Activated CD4-positive, alpha-beta T cell treated with anti-CD3 and anti-CD28 coated beads, Interleukin-2, amount 10 ng/mL, durations not matched to agents 7 days and 5 days (primary cell): Measurements from ENCODE around the gene RANBP1. TPM values are rescaled to one million over a fixed set of nuclear protein-coding genes. Genes with fewer than 3 reads are reported as not detected.
"Not testable (repeated sequence)": the region's sequence is repeated elsewhere in the genome, so short reads cannot be mapped to it uniquely, and the experiment has no call there.

Source experiments
- CTCF ChIA-PET: fragments of 350-600 bp; sonication (Branson Sonifier 250); formaldehyde crosslinking; loops from one replicate; lab custom pipeline; 2021; ENCODE audit warnings: antibody characterized with exemption; lab: Charles Lee
- POLR2A ChIA-PET: fragments of 350-600 bp; sonication (Branson Sonifier 250); formaldehyde crosslinking; loops from one replicate; lab custom pipeline; 2021; ENCODE audit warnings: antibody characterized with exemption; lab: Charles Lee
- DNase-seq: peaks from one replicate; pipeline ENCODE4 v3.0.0-alpha.2; 2020
- H3K27ac Mint-ChIP-seq: one replicate; pipeline ENCODE4 v1.8.0; 2021; ENCODE audit warnings: mild to moderate bottlenecking, moderate library complexity, mixed read lengths
- H3K27me3 Mint-ChIP-seq: one replicate; pipeline ENCODE4 v1.8.0; 2021; ENCODE audit warnings: mixed read lengths
- H3K36me3 Mint-ChIP-seq: one replicate; pipeline ENCODE4 v1.8.0; 2021; ENCODE audit warnings: low read depth, mixed read lengths
- H3K4me1 Mint-ChIP-seq: one replicate; pipeline ENCODE4 v1.8.0; 2021; ENCODE audit warnings: mixed read lengths
- H3K4me3 Mint-ChIP-seq: one replicate; pipeline ENCODE4 v1.8.0; 2021; ENCODE audit warnings: mild to moderate bottlenecking, moderate library complexity, mixed read lengths
- H3K9me3 Mint-ChIP-seq: one replicate; pipeline ENCODE4 v1.8.0; 2021; ENCODE audit warnings: mixed read lengths
- total RNA-seq, 2 experiments: library from RNA; stranded (reverse); gene quantifications; one replicate each; pipeline ENCODE4 v1.2.3, GENCODE V29; 2021

The RANBP1 gene
- 100 to 1,000 TPM; 229 to 234 TPM for total RNA-seq

DNA sequence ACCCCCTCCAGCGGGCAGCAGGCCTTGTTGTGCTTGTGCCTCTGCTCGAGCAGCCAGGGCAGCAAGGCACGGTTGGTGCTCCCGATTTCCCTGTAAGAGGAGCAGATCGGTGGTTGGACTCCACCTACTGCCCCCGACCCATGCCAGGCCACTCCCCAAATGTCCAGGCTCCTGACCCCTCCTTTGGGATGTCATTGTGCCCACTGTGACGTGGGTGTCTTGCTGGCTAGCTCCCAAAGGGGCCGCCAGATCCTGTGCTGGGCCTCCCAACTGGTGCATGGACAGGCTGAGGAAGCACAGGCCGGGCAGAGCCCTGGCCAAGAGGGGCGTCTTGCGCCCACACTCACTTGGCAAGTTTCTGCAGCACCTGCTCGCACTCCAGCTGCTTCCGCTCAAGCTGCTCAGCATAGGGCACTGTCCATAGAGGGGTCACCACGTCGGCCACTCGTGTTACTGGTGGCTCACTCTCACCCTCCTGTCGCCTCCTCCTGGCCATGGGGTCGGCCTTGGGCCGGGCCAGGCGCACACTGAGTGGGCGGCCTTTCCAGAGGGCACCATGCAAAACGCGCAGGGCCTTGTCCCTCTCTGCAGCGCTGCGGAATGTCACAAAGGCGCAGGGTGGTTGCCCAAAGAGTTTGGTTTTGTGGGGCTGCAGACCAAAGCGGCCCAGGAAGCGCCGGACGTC is at the start of gene RANBP1:
TSS of gene RANBP1 (plus strand) at position 414 of the 685 bp plus-strand sequence. CDS start at position 495, 81 bp downstream.
- Mint-ChIP-seq H3K27me3 (no peaks in the 10 kb centered on the region), H3K9me3 (no peaks in the 10 kb centered on the region), H3K4me3 (peak within 1 kb of the TSS; percentile 91), H3K27ac (peak within 1 kb of the TSS; percentile 97), H3K36me3 (peaks cover 44% of the 10 kb centered on the region), H3K4me1 (peaks cover 46% of the 10 kb centered on the region)
- ChIA-PET CTCF (interaction anchor here (1.0 to 2.9 kb wide), 2 partner anchors 20 to 31 kb away, joined by 3 to 9 read pairs; no protein-coding TSS in a partner anchor), POLR2A (interaction anchor here (0.5 kb wide), 1 partner anchor 15 kb away, joined by 3 read pairs; no protein-coding TSS in a partner anchor)
- no peak for DNase-seq

DNA sequence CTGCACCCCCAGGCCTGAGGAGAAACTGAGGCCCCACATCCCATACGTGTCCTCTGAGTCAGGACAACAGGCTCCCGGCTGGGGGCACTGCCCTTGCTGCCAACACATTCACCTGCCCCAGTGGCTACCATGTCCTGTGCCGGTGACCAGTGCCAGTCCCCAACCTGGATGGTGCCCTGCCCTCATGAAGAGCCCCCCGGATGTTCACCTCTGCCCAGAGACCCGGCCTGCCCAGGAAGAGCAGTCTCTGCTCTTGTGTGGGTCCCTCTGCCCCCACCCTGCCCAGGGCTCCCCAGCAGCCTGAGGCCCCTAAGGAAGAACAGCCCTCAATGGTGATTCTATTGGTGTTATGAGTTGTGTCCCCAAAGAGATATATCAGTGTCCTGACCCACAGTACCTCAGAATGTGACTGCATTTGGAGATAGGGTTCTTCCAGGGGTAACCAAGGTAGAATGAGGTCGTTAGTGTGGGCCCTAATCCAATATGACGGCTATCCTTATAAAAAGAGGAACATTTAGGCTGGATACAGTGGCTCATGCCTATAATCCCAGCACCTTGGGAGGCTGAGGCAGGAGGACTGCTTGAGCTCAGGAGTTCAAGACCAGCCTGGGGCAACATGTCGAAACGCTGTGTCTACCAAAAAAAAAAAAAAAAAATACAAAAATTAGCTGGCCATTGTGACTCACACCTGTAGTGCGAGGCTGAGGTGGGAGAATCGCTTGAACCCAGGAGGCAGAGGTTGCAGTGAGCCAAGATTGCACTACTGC is 49.1 kb upstream of the RANBP1 start:
- CTCF ChIA-PET = no interaction called here
- POLR2A ChIA-PET = no interaction called here
- Mint-ChIP-seq H3K36me3 (peaks cover 5% of the 10 kb centered on the region), H3K4me3 (no peak overlapping the region), H3K4me1 (no peaks in the 10 kb centered on the region), H3K9me3 (no peaks in the 10 kb centered on the region), H3K27me3 (no peaks in the 10 kb centered on the region), H3K27ac (peak overlapping the region; percentile 50)
- no peak for DNase-seq

DNA sequence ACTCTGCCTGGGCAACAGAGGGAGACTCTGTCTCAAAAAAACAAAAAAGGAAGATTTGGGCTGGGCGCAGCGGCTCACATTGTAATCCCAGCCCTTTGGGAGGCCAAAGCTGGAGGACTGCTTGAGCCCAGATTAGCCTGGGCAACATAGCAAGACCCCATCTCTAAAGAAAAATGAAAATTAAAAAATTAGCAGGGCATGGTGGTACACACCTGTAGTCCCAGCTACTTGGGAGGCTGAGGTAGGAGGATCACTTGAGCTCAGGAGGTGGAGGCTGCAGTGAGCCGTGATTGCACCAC is 48.6 kb upstream of the RANBP1 start:
- DNase-seq, H3K4me1 Mint-ChIP-seq, H3K27me3 Mint-ChIP-seq, CTCF ChIA-PET, H3K4me3 Mint-ChIP-seq, H3K36me3 Mint-ChIP-seq, POLR2A ChIA-PET, H3K9me3 Mint-ChIP-seq: not testable (repeated sequence)
- peak overlapping the region; percentile 50 for H3K27ac Mint-ChIP-seq

DNA sequence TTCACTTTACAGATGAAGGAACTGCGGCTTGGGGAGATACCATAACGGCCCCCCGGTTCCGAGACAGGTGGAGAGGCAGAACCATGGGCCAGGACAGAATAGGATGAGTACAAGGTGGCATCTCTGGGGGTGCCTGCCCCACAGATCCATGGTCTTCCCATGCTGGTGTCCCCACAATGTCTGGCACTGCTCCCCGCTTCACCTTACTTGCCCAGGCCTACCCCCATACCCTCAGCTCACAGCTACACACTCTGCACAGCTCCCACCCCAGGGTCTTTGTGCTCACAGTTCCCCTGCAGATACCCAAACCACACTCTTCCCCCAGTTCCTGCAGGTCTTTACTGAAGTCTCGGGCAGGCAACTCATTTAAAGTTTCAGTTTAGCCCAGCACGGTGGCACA is 47.3 kb upstream of the RANBP1 start:
- Mint-ChIP-seq H3K27ac (no peak overlapping the region), H3K4me1 (no peaks in the 10 kb centered on the region), H3K36me3 (peaks cover 3% of the 10 kb centered on the region), H3K9me3 (no peaks in the 10 kb centered on the region), H3K27me3 (no peaks in the 10 kb centered on the region), H3K4me3 (no peak overlapping the region)
- ChIA-PET CTCF (no interaction called here), POLR2A (no interaction called here)
- DNase-seq = no peak

DNA sequence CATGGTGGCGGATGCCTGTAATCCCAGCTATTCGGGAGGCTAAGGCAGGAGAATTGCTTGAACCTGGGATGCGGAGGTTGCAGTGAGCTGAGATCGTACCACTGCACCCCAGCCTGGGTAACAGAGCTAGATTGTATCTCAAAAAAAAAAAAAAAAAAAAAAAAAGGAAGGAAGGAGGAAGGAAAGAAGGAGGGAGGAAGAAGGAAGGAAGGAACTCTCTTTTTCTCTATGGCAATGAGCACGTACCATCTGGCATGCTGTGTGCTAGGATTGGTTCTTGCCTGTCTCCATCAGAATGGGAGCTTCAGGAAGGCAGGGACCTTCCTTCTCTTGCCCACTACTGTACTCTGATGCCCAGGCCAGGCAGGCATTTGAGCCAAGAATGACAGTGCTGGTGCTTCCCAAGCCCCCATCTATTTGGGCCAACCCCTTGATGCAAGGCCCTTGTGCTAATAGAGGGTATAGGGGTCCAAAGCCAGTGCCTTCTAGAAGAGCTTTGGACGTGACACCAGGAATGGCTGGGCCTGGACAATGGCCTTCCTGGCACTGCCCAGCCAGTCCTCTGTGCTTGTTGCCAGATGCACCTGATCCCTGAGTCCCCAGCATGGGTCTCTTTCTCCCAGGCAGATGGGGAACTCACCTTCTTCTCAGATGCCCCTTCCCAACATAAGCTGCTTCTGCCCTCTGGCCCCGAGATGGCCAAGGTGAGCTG is 46.4 kb upstream of the RANBP1 start:
- Mint-ChIP-seq H3K4me3 (no peak overlapping the region), H3K36me3 (peaks cover 3% of the 10 kb centered on the region), H3K4me1 (no peaks in the 10 kb centered on the region), H3K27ac (no peak overlapping the region), H3K9me3 (no peaks in the 10 kb centered on the region), H3K27me3 (no peaks in the 10 kb centered on the region)
- DNase-seq = no peak
- ChIA-PET POLR2A (no interaction called here), CTCF (no interaction called here)

DNA sequence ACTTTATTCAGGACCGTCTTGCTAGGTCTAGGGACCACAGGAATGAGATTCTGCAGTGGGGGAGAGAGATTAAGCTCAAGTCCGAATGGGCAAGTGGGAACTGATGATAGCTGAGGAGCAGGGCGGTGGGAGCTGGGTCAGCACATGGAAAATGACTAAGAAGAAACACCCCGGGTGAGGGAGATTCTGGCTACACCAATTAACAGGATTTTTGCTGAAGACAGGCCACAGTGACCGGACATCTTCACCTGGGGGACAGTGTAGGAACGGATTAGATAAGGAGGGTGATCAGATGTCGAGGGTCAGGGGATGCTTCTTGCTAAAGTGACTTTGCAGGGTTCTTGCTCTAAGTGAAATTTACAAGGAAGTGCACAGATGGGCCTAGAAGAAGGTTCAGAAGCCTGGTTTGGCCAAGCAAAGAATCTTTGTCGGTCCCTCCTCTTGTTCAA is 44.4 kb upstream of the RANBP1 start:
- no peaks in the 10 kb centered on the region for H3K27me3 Mint-ChIP-seq
- CTCF ChIA-PET = interaction anchor here (1.0 kb wide), 1 partner anchor 11 kb away, joined by 3 read pairs; no protein-coding TSS in a partner anchor
- H3K27ac Mint-ChIP-seq = no peak overlapping the region
- no peaks in the 10 kb centered on the region for H3K4me1 Mint-ChIP-seq
- H3K36me3 Mint-ChIP-seq = no peaks in the 10 kb centered on the region
- H3K9me3 Mint-ChIP-seq = no peaks in the 10 kb centered on the region
- POLR2A ChIA-PET = no interaction called here
- no peak overlapping the region for H3K4me3 Mint-ChIP-seq
- no peak for DNase-seq

DNA sequence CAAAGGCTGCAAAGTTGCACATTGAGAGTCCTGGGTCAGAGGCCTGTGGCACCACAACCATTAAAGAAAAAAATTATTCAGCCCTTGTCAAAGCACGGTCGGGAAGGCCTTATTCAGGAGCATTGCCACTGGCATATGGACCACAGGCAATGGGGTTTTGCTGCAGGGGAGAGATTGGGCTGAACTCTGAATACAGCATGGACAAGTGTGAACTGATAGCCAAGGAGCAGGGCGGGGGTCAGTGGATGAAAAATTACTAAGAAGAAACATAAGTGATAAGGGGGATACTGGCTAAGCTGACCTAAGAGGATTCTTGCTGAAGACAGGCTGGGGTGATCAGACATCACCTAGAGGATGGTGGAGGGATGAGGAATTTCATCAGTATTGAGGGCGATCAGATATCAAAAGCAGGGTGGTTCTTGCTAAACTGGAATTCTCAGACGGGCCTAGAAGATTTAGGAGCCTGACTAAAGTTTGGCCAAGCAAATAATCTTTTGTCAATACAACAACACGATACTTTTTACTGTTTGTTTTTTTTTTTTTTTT is 39.2 kb upstream of the RANBP1 start:
- ChIA-PET CTCF (no interaction called here), POLR2A (no interaction called here)
- Mint-ChIP-seq H3K4me3 (no peak overlapping the region), H3K9me3 (no peaks in the 10 kb centered on the region), H3K4me1 (peaks cover 16% of the 10 kb centered on the region), H3K36me3 (peaks cover 3% of the 10 kb centered on the region), H3K27me3 (no peaks in the 10 kb centered on the region), H3K27ac (no peak overlapping the region)
- no peak for DNase-seq

DNA sequence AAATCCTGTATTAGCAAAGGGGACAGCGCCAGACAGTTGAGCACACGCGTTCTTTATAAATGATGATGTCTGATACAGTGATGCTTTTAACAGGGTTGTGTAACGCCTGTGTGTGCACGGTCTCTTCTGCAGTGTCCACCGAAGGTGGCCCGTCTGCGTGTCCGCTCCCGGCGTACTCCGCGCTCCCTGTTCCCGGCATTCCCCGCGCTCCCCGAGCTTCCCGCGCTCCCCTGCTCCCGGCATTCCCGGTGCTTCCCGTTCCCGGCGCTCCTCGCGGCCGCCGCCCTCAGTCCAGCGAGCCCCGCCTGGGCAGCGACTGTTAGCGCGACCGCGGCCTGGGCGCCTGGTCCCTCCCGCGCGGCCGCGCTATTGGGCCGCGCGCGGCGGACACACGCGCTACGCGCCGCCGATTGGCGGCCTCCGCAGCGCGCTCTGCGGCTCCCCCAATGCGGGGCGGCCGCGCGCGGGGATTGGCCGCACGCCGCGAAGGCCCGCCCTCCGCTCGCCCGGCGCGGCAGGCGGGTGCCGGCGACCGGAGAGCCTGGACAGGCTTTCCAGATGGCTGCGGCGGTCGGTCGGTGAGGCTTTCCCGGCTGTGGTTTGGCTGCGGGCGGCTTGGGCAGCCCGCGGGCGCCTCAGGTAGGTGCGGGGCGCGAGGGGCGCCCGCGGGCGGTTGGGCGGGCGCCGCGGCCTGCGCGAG is 36.0 kb upstream of the RANBP1 start, which contains the start of gene DGCR8:
TSS of gene DGCR8 (plus strand) at position 497 of the 700 bp plus-strand sequence. CDS start 5,723 bp downstream, outside the sequence.
- Mint-ChIP-seq H3K4me3 (peak within 1 kb of the TSS; percentile 93), H3K9me3 (no peaks in the 10 kb centered on the region), H3K36me3 (peaks cover 6% of the 10 kb centered on the region), H3K4me1 (peaks cover 48% of the 10 kb centered on the region), H3K27me3 (no peaks in the 10 kb centered on the region), H3K27ac (peak within 1 kb of the TSS; percentile 93)
- peak; percentile 63 for DNase-seq
- POLR2A ChIA-PET = no interaction called here
- CTCF ChIA-PET = no interaction called here

DNA sequence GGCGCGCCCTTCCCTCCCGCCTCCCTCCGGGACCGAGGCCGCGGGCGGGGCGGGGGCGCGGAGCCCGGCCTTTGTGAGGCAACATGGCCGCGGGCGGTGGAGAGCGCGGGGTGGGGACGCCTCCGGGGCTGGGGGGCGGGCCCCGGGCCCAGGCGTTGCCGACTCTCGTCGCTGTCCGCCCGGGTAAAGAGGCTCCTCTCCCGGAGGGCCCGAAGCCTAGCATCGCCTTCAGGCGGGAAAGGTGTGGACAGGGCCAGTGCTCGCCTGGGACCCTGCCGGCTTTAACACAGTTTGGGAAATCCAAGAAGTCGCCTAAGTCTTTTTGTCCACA is 35.5 kb upstream of the RANBP1 start:
- Mint-ChIP-seq H3K27me3 (no peaks in the 10 kb centered on the region), H3K27ac (peak overlapping the region; percentile 88), H3K9me3 (no peaks in the 10 kb centered on the region), H3K4me1 (peaks cover 49% of the 10 kb centered on the region), H3K4me3 (peak overlapping the region; percentile 87), H3K36me3 (peaks cover 6% of the 10 kb centered on the region)
- ChIA-PET POLR2A (interaction anchor here (1.4 kb wide), 1 partner anchor 20 kb away, joined by 3 read pairs; no protein-coding TSS in a partner anchor), CTCF (no interaction called here)
- peak; percentile 74 for DNase-seq

DNA sequence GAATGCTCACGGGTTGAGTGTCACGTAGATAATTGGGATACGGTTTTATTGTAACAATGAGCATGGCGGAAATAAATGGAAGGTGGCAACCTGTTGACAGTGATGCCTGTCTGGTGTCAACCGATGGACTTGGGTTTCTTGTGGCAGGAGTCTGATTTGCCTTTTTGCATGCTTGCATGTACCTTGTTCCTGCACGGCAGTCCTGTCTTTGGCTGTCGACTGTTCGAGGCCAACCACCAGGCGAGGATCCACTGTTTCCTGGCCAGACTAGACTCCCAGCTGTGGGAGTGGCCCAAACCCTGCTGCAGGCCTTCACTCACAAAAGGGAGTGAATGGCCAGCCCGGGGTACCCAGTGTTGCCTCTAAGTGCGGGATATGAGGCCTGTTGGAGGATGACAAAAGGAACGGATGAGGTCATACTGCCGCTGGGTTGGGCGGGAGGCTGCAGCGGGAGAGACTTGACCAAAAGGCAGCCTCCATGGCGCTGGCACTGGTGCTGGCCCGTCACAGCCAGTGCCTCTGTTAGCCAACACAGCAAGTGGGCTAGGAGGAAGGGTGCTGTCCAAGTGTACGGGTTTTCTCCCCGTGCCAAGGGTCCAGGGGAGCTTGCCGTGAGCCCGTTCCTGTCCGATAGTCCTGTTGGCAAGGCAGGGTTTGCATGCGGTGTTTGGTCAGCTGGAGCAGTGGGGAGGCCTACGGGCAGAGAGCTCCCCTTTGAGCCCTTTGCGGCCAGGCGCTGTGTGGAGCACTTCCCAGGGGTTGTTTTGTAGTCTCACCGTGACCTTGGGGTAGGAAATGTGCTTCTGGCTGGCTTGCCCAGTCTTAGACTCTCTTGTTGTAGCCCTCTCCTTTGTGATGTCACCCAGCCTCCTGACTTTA is 34.9 kb upstream of the RANBP1 start:
- H3K27ac Mint-ChIP-seq = peak overlapping the region; percentile 88
- H3K4me3 Mint-ChIP-seq = peak overlapping the region; percentile 87
- H3K36me3 Mint-ChIP-seq = peaks cover 7% of the 10 kb centered on the region
- peaks cover 49% of the 10 kb centered on the region for H3K4me1 Mint-ChIP-seq
- no peaks in the 10 kb centered on the region for H3K9me3 Mint-ChIP-seq
- DNase-seq = peak; percentile 12
- ChIA-PET CTCF (interaction anchor here (1.1 kb wide), 1 partner anchor 65 kb away, joined by 3 read pairs; no protein-coding TSS in a partner anchor), POLR2A (interaction anchor here (1.4 kb wide), 1 partner anchor 20 kb away, joined by 3 read pairs; no protein-coding TSS in a partner anchor)
- H3K27me3 Mint-ChIP-seq = no peaks in the 10 kb centered on the region

DNA sequence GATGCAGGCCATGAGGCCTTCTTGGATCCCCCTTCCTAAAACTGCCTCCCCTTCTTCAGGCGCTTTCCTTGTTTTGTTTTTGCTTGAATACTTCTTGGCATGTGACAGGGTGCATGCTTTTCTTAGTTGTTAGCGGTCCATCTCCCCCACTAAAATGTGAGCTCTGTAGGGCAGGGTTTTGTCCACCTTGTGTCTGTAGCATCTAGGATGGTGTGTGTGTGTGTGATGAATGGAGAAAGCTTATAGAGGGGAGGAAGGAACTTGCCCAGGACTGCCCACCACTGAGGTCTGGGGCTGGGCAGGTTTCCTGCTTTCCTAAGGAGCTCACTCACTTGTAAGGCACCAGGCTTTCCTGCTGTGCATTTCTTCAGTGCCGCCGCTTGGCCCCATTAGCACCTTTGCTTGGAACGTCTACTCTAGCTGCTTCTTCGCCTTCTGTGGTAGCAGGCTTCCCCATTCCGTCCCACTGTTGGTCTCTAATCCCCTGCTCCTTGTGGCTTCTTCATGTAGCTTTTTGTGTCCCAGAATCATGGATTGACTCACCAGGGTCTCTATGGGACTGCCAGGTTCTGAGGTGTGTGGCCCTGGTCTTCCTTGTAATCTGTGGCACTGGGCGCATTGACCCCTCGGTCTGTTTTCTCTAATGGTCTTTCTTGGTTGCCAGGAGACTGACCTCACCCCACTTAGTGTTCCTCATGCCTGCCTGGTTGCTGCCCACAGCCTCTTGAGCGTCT is 32.6 kb upstream of the RANBP1 start:
- ChIA-PET CTCF (interaction anchor here (0.7 to 1.2 kb wide), 4 partner anchors 8 to 28 kb away, joined by 3 to 4 read pairs (median 3); no protein-coding TSS in a partner anchor), POLR2A (no interaction called here)
- DNase-seq = no peak
- Mint-ChIP-seq H3K4me3 (peak overlapping the region; percentile 1), H3K27me3 (no peaks in the 10 kb centered on the region), H3K36me3 (peaks cover 24% of the 10 kb centered on the region), H3K27ac (no peak overlapping the region), H3K9me3 (no peaks in the 10 kb centered on the region), H3K4me1 (peaks cover 52% of the 10 kb centered on the region)
